GM12875 (cell line): Measurements from ENCODE around the gene EDNRA.
A peak's percentile ranks its signal among the peaks of the same experiment; 100 is the strongest.

Experiments used
- H3K4me3 ChIP-seq: one replicate; pipeline ENCODE4 v1.5.1; 2011; ENCODE audit warnings: low read depth, low read length, control low read depth
- TF ChIP-seq, protein P1 (sequence below): IDR thresholded peaks from 2 replicates; pipeline ENCODE4 v1.5.1; 2011; ENCODE audit warnings: low read depth, mild to moderate bottlenecking, control low read depth, inconsistent platforms, low read length, moderate library complexity, borderline replicate concordance; ENCODE audit not compliant: insufficient read depth

The EDNRA gene

GRCh38 chr4:147582386-147583060 lies 101.6 kb downstream of the EDNRA start:
- TF ChIP-seq, protein P1, sequence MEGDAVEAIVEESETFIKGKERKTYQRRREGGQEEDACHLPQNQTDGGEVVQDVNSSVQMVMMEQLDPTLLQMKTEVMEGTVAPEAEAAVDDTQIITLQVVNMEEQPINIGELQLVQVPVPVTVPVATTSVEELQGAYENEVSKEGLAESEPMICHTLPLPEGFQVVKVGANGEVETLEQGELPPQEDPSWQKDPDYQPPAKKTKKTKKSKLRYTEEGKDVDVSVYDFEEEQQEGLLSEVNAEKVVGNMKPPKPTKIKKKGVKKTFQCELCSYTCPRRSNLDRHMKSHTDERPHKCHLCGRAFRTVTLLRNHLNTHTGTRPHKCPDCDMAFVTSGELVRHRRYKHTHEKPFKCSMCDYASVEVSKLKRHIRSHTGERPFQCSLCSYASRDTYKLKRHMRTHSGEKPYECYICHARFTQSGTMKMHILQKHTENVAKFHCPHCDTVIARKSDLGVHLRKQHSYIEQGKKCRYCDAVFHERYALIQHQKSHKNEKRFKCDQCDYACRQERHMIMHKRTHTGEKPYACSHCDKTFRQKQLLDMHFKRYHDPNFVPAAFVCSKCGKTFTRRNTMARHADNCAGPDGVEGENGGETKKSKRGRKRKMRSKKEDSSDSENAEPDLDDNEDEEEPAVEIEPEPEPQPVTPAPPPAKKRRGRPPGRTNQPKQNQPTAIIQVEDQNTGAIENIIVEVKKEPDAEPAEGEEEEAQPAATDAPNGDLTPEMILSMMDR: no peak

DNA sequence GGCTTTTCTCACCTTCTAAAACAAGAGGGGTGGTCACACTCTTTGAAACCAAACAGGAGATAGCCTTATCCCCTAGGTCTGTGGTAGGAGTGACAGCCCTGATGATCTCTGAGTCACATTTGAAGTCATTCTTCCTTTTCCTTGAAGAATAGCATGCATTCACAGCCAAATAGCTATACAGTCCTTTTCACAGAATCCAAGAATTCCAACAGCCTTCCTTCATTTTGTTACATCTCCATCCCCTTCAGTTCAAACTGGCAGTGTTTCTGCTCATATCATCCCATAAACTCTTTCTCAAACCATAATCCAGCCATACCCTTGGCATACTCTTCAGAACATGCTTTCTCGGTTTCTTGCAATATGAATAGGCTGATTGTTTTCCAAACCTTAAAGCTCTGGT lies 103.0 kb downstream of the EDNRA start:
- TF ChIP-seq, protein P1: no peak
- H3K4me3 ChIP-seq: no peak overlapping the region

More at GRCh38 chr4:147582386-147583060, 101.6 kb downstream of the EDNRA start:
- no peak overlapping the region for H3K4me3 ChIP-seq

- no peak overlapping the region for H3K4me3 ChIP-seq
- TF ChIP-seq, protein P1: no peak
These were observed 105.1 kb downstream of the EDNRA start for GRCh38 chr4:147586032-147586431.

- no peak overlapping the region for H3K4me3 ChIP-seq
- TF ChIP-seq, protein P1: no peak
These were observed 105.7 kb downstream of the EDNRA start for GRCh38 chr4:147586637-147587036.

GRCh38 chr4:147587041-147587440 lies 106.1 kb downstream of the EDNRA start:
- H3K4me3 ChIP-seq: no peak overlapping the region
- TF ChIP-seq, protein P1: no peak

- TF ChIP-seq, protein P1: no peak
- no peak overlapping the region for H3K4me3 ChIP-seq
These were observed 108.7 kb downstream of the EDNRA start for GRCh38 chr4:147589586-147589985.

- TF ChIP-seq, protein P1: peak; percentile 59
- no peak overlapping the region for H3K4me3 ChIP-seq
These were observed 109.5 kb downstream of the EDNRA start for GRCh38 chr4:147590249-147590920.
